ENCODE results near the gene TMTC2.

DNA sequence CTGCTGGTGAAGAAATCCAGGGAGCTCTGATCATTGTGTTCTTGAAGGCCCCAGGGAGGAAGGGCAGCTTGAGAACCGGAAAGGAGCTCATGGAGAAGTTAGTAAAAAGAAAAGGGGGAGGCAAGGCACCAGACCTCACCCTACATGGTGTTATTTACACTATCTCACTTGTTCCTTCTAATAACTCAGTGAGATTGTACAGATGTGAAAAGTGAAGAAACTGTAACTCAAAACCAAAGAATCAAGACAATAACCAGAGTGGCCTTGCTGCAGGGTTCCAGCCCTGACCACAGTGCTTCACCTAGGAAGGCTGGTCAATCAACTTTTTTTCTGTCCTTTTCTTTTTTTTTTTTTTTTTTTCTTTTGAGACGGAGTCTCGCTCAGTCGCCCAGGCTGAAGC lies 353.6 kb downstream of the TMTC2 start:
- TF ChIP-seq, protein P1, sequence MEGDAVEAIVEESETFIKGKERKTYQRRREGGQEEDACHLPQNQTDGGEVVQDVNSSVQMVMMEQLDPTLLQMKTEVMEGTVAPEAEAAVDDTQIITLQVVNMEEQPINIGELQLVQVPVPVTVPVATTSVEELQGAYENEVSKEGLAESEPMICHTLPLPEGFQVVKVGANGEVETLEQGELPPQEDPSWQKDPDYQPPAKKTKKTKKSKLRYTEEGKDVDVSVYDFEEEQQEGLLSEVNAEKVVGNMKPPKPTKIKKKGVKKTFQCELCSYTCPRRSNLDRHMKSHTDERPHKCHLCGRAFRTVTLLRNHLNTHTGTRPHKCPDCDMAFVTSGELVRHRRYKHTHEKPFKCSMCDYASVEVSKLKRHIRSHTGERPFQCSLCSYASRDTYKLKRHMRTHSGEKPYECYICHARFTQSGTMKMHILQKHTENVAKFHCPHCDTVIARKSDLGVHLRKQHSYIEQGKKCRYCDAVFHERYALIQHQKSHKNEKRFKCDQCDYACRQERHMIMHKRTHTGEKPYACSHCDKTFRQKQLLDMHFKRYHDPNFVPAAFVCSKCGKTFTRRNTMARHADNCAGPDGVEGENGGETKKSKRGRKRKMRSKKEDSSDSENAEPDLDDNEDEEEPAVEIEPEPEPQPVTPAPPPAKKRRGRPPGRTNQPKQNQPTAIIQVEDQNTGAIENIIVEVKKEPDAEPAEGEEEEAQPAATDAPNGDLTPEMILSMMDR (IDR thresholded peaks at IDR 0.05): no peak
- no peak for TF ChIP-seq POLR2A (IDR thresholded peaks at IDR 0.05)
